K562 (cell line): Measurements from ENCODE around the gene JAK3. TPM values are rescaled to one million over a fixed set of nuclear protein-coding genes. Genes with fewer than 3 reads are reported as not detected.

ENCODE experiments used
- ATAC-seq: fragments of 200-7000 bp; cut with Tn5 transposase; 3 replicates; pipeline ENCODE4 v1.9.1; 2020; ENCODE audit warnings: moderate library complexity
- BruUV-seq: library from RNA; stranded (reverse); fragments of 400-500 nt; replicated peaks from 2 replicates; lab custom pipeline; 2021; lab: Mats Ljungman, UMichigan
- CTCF ChIA-PET: fragments of 300-600 bp; formaldehyde crosslinking; extraction: SDS; loops from one replicate; lab custom pipeline; 2021; ENCODE audit warnings: low intra/inter-chr PET ratio; lab: Yijun Ruan, JAX
- POLR2A ChIA-PET: fragments of 300-600, 350-650 bp; sonication (Branson Sonifier 250); formaldehyde crosslinking; extraction: SDS; loops from one replicate; lab custom pipeline; 2021; ENCODE audit warnings: antibody characterized with exemption, inconsistent platforms; lab: Yijun Ruan, JAX
- DNase-seq, 4 experiments: peaks; one replicate each; pipeline versions ENCODE4 v3.0.0 to v3.0.0-alpha.2; 2011 to 2018; ENCODE audit warnings: low spot score in 3 of 4, mixed read lengths in 3 of 4; ENCODE audit errors: extremely low read depth in 1 of 4
- FAIRE-seq: peaks from 2 replicates; lab custom pipeline; 2011; peaks lifted over from hg19 to GRCh38; lab: Jason Lieb, UNC
- H2AFZ ChIP-seq: 2 replicates; pipeline ENCODE4 v1.6.0; 2011; ENCODE audit warnings: low read depth, low read length, control low read depth, inconsistent platforms
- H3K27ac ChIP-seq: fragments of 200-600 bp; 3 replicates; pipeline ENCODE4 v1.8.0; 2011; ENCODE audit warnings: low read depth, mild to moderate bottlenecking, control low read depth, inconsistent platforms, low read length, moderate library complexity, mixed read lengths; ENCODE audit errors: extremely low read depth
- H3K27me3 ChIP-seq, 2 experiments: fragments of 300-600 bp in 1 of 2; 2 replicates in 1 of 2; 3 replicates in 1 of 2; pipeline versions ENCODE4 v1.6.0 to v1.8.0; 2011; ENCODE audit warnings: inconsistent platforms in 2 of 2, low read length in 2 of 2, mild to moderate bottlenecking in 1 of 2, mixed read lengths in 1 of 2, moderate library complexity in 1 of 2; ENCODE audit not compliant: control insufficient read depth in 2 of 2, insufficient read depth in 2 of 2
- H3K36me3 ChIP-seq: fragments of 300-600 bp; 3 replicates; pipeline ENCODE4 v1.8.0; 2011; ENCODE audit warnings: mild to moderate bottlenecking, low read length, inconsistent platforms; ENCODE audit not compliant: control insufficient read depth, insufficient read depth
- H3K4me1 ChIP-seq, 2 experiments: fragments of 200-600 bp in 1 of 2; replicated peaks in 1 of 2; 2 replicates in 1 of 2; 3 replicates in 1 of 2; pipeline versions ENCODE4 v1.5.1 to v1.8.0; 2011; ENCODE audit warnings: inconsistent platforms in 2 of 2, low read length in 2 of 2, mild to moderate bottlenecking in 1 of 2, mixed read lengths in 1 of 2, moderate library complexity in 1 of 2; ENCODE audit not compliant: control insufficient read depth in 2 of 2, insufficient read depth in 2 of 2
- H3K4me2 ChIP-seq: 2 replicates; pipeline ENCODE4 v1.6.1; 2011; ENCODE audit warnings: low read length, control low read depth, inconsistent platforms, mixed read lengths; ENCODE audit not compliant: insufficient read depth
- H3K4me3 ChIP-seq: fragments of 200-600 bp; sonication (generic), shearing (Covaris generic); 2 replicates; pipeline ENCODE4 v1.5.1; 2016; ENCODE audit warnings: control low read depth, inconsistent platforms
- H3K79me2 ChIP-seq: fragments of 200-600 bp; 3 replicates; pipeline ENCODE4 v1.8.0; 2011; ENCODE audit warnings: low read length, inconsistent platforms; ENCODE audit not compliant: control insufficient read depth, insufficient read depth
- H3K9ac ChIP-seq, 2 experiments: 2 replicates each; pipeline versions ENCODE4 v1.6.0 to v1.6.1; 2011; ENCODE audit warnings: low read depth in 2 of 2, low read length in 2 of 2, control low read depth in 1 of 2, inconsistent platforms in 1 of 2, mild to moderate bottlenecking in 1 of 2, mixed read lengths in 1 of 2; ENCODE audit not compliant: insufficient read depth in 1 of 2
- H3K9me1 ChIP-seq: one replicate; pipeline ENCODE4 v1.6.0; 2011; ENCODE audit warnings: inconsistent platforms, mild to moderate bottlenecking, low read length, moderate library complexity; ENCODE audit not compliant: control insufficient read depth, insufficient read depth
- H3K9me3 ChIP-seq: replicated peaks from 2 replicates; pipeline ENCODE4 v1.5.1; 2011; ENCODE audit warnings: low read depth, low read length, inconsistent platforms; ENCODE audit not compliant: control insufficient read depth, insufficient read depth
- H4K20me1 ChIP-seq: replicated peaks from 2 replicates; pipeline ENCODE4 v1.6.1; 2011; ENCODE audit warnings: low read length, inconsistent platforms, mixed read lengths; ENCODE audit not compliant: control insufficient read depth, insufficient read depth
- BCOR ChIP-seq: fragments of 450-650 bp; IDR thresholded peaks from 2 replicates; pipeline ENCODE4 v1.6.1; 2016
- ERF ChIP-seq: fragments of 450-650 bp; formaldehyde crosslinking; IDR thresholded peaks from 2 replicates; pipeline ENCODE4 v1.4.0; 2020; ENCODE audit warnings: mild to moderate bottlenecking, mixed read lengths
- MBD1 ChIP-seq: fragments of 250-450 bp; sonication (Bioruptor Pico); IDR thresholded peaks from 2 replicates; pipeline ENCODE4 v1.8.0; 2022; ENCODE audit warnings: inconsistent platforms
- MCM2 ChIP-seq: fragments of 450-650 bp; IDR thresholded peaks from 2 replicates; pipeline ENCODE4 v1.6.1; 2017; ENCODE audit warnings: low read depth, mild to moderate bottlenecking
- PML ChIP-seq: IDR thresholded peaks from 2 replicates; pipeline ENCODE4 v1.6.1; 2012; ENCODE audit warnings: low read length, inconsistent platforms
- RBM39 ChIP-seq: fragments of 200-400 bp; formaldehyde crosslinking; optimal IDR thresholded peaks from 2 replicates; pipeline ENCODE3; 2018; ENCODE audit warnings: low read depth, low read length
- RFX7 ChIP-seq: fragments of 250-450 bp; sonication (Bioruptor Pico); IDR thresholded peaks from 2 replicates; pipeline ENCODE4 v1.5.1; 2021; ENCODE audit warnings: mild to moderate bottlenecking
- TCF3 ChIP-seq: sonication (generic); formaldehyde crosslinking; IDR thresholded peaks from 2 replicates; pipeline ENCODE4 v1.4.0; 2020; ENCODE audit warnings: mild to moderate bottlenecking, missing genetic modification reagents
- THAP7 ChIP-seq: fragments of 250-450 bp; sonication (Bioruptor Pico); IDR thresholded peaks from 2 replicates; pipeline ENCODE4 v1.5.0; 2021
- ZZZ3 ChIP-seq: fragments of 450-650 bp; IDR thresholded peaks from 2 replicates; pipeline ENCODE4 v1.6.1; 2016; ENCODE audit warnings: antibody characterized with exemption, mild to moderate bottlenecking, moderate library complexity
- WGBS: fragments of 100-300 bp; shearing (Covaris generic); methylation state at CpG from one replicate; pipeline ENCODE4 v1.1.6; 2016; ENCODE audit warnings: low coverage, mixed read lengths; ENCODE audit not compliant: insufficient coverage; ENCODE audit errors: missing lambda C conversion rate; 5-methylcytosine and 5-hydroxymethylcytosine counted together
- in situ Hi-C: fragments of 300-500 bp; cut with MboI; formaldehyde crosslinking; loops from 4 replicates; pipeline ENCODE4 v1.15.0; 2018; ENCODE audit warnings: inconsistent platforms, mixed read lengths
- intact Hi-C: fragments of 100-400 bp; cut with micrococcal nuclease; formaldehyde crosslinking; loops from 2 replicates; pipeline ENCODE4 v1.14.2; 2022
- polyA plus RNA-seq, 8 experiments: library from polyadenylated mRNA; depleted of rRNA in 4 of 8; stranded (reverse) in 5 of 8; unstranded in 3 of 8; fragments of >200 nt; fragmentation: Nextera tagmentation in 2 of 8; fragmentation: Illumina TruSeq in 1 of 8; extraction: Ambion mirVana in 2 of 8; extraction: Trizol in 1 of 8; gene quantifications; 2 replicates each; pipeline versions ENCODE4 v1.2.1 to v1.2.3, GENCODE V29; 2011 to 2014; ENCODE audit warnings: inconsistent platforms in 1 of 8, missing spikeins in 1 of 8
- total RNA-seq, 7 experiments: library from RNA; depleted of rRNA in 6 of 7; stranded (reverse); fragments of >200 nt in 6 of 7; fragmentation: Illumina TruSeq in 2 of 7; extraction: Trizol in 2 of 7; gene quantifications; 2 replicates each; pipeline versions ENCODE4 v1.2.1 to v1.2.3, GENCODE V29; 2011 to 2021; ENCODE audit warnings: low replicate concordance in 1 of 7
- TF ChIP-seq, protein P1 (sequence below): fragments of 450-650 bp; IDR thresholded peaks from 2 replicates; pipeline ENCODE4 v1.6.1; 2018; ENCODE audit warnings: mild to moderate bottlenecking, low read depth; ENCODE audit not compliant: partially characterized antibody
- TF ChIP-seq, protein P2 (sequence below): fragments of 250-450 bp; sonication (Bioruptor Pico); IDR thresholded peaks from 2 replicates; pipeline ENCODE4 v1.4.0; 2020; ENCODE audit warnings: mild to moderate bottlenecking, moderate library complexity, borderline replicate concordance

The JAK3 gene
- total and polyA plus RNA-seq, 9 of the 15 experiments (the other 6 are each of a cell fraction or from before 2014, with no cell fraction given): 0.01 to 0.18 (median 0.07) TPM; not detected in 1

- no peak for TF ChIP-seq MBD1 (CRISPR knock-in tag)
- peak; percentile 45; the same call in 1 of the 2 replicates for TF ChIP-seq BCOR
- no peak for TF ChIP-seq PML
- TF ChIP-seq ERF (CRISPR knock-in tag): no peak
Measured at GRCh38 chr19:17871032-17871877, 23.5 kb upstream of the JAK3 start (continued).

DNA sequence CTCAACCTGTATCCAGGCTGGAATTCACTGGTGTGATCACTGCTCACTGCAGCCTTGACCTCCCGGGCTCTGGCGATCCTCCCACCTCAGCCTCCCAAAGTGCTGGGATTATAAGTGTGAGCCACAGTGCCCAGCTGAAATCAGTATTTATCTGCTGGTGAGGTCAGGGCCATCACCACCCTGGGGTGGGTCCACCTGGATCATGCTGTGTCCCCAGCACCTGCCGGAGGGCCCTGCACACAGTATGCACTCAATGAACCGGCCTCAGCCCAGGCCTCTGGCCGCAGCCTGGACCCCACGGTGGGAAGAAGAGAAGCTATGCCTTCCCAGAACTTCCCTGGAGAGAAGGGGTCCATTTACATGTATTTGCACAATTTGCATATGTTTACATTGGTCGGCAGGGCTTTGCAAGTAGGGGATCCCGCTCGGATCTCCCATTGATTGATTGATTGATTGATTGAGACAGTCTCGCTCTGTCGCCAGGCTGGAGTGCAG lies 21.4 kb upstream of the JAK3 start:
- H3K36me3 ChIP-seq: peaks cover 6% of the 10 kb centered on the region; the same call in 2 of the 3 replicates
- no peak for ATAC-seq
- peaks cover 18% of the 10 kb centered on the region; the same call in 1 of the 2 replicates for H4K20me1 ChIP-seq
- FAIRE-seq: no peak
- no peak overlapping the region for H2AFZ ChIP-seq
- 63% methylated on average over 11 of the region's 11 CpGs for WGBS
- ChIA-PET CTCF (interaction anchor here (1.6 to 2.4 kb wide), 2 partner anchors 63 to 128 kb away, joined by 4 to 31 read pairs; partner anchors contain the start of gene CCDC124), POLR2A (interaction anchor here (3.1 kb wide), 2 partner anchors 9 to 64 kb away, joined by 20 to 24 read pairs; partner anchors contain the start of genes CCDC124 and RPL18A)
- intact Hi-C loops: loop anchor here (10.0 kb wide), 1 partner anchor 186 kb away; no protein-coding TSS in a partner anchor
- H3K9ac ChIP-seq: 0 out of 4 replicates have a peak overlapping the region, but pooled peaks of 1 of the 2 experiments have one; percentile 47
- in situ Hi-C loops: loop anchor here (5.0 kb wide), 1 partner anchor 58 kb away; no protein-coding TSS in a partner anchor
- no peak overlapping the region for H3K4me3 ChIP-seq
- H3K4me2 ChIP-seq: no peak overlapping the region
- no TSS peak for BruUV-seq
- DNase-seq: no peak
- no peak overlapping the region for H3K27ac ChIP-seq
- no peaks in the 10 kb centered on the region for H3K9me1 ChIP-seq
- no peaks in the 10 kb centered on the region for H3K27me3 ChIP-seq
- no peaks in the 10 kb centered on the region for H3K9me3 ChIP-seq
- peaks cover 11 to 53% of the 10 kb centered on the region in 2 experiments; a peak in 4 of 5 replicates for H3K4me1 ChIP-seq
- no peaks in the 10 kb centered on the region for H3K79me2 ChIP-seq
- no peak for TF ChIP-seq RFX7 (CRISPR knock-in tag)
- no peak for TF ChIP-seq ZZZ3
- TF ChIP-seq, protein P1, sequence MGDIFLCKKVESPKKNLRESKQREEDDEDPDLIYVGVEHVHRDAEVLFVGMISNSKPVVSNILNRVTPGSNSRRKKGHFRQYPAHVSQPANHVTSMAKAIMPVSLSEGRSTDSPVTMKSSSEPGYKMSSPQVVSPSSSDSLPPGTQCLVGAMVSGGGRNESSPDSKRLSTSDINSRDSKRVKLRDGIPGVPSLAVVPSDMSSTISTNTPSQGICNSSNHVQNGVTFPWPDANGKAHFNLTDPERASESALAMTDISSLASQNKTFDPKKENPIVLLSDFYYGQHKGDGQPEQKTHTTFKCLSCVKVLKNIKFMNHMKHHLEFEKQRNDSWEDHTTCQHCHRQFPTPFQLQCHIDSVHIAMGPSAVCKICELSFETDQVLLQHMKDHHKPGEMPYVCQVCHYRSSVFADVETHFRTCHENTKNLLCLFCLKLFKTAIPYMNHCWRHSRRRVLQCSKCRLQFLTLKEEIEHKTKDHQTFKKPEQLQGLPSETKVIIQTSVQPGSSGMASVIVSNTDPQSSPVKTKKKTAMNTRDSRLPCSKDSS: no peak
- TF ChIP-seq, protein P2, sequence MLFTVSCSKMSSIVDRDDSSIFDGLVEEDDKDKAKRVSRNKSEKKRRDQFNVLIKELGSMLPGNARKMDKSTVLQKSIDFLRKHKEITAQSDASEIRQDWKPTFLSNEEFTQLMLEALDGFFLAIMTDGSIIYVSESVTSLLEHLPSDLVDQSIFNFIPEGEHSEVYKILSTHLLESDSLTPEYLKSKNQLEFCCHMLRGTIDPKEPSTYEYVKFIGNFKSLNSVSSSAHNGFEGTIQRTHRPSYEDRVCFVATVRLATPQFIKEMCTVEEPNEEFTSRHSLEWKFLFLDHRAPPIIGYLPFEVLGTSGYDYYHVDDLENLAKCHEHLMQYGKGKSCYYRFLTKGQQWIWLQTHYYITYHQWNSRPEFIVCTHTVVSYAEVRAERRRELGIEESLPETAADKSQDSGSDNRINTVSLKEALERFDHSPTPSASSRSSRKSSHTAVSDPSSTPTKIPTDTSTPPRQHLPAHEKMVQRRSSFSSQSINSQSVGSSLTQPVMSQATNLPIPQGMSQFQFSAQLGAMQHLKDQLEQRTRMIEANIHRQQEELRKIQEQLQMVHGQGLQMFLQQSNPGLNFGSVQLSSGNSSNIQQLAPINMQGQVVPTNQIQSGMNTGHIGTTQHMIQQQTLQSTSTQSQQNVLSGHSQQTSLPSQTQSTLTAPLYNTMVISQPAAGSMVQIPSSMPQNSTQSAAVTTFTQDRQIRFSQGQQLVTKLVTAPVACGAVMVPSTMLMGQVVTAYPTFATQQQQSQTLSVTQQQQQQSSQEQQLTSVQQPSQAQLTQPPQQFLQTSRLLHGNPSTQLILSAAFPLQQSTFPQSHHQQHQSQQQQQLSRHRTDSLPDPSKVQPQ (CRISPR knock-in tag): no peak
- TF ChIP-seq TCF3 (CRISPR knock-in tag): no peak
- no peak for TF ChIP-seq THAP7 (CRISPR knock-in tag)
- TF ChIP-seq RBM39: no peak
- no peak for TF ChIP-seq MCM2
